WERI-Rb-1 (cell line): ENCODE data around the gene MAMDC2.

Experiments used
- DNase-seq: peaks from one replicate; pipeline ENCODE4 v3.0.0-alpha.2; 2020
- H3K27ac ChIP-seq: fragments of 250-450 bp; sonication (Bioruptor Pico); 2 replicates; pipeline ENCODE4 v1.5.1; 2020; ENCODE audit warnings: mild to moderate bottlenecking, moderate library complexity
- H3K27me3 ChIP-seq: fragments of 250-450 bp; sonication (Bioruptor Pico); 2 replicates; pipeline ENCODE4 v1.5.1; 2021; ENCODE audit warnings: mild to moderate bottlenecking, low read depth, moderate library complexity; ENCODE audit not compliant: insufficient read depth, severe bottlenecking
- H3K36me3 ChIP-seq: fragments of 250-450 bp; sonication (Bioruptor Pico); 2 replicates; pipeline ENCODE4 v1.5.1; 2020; ENCODE audit warnings: mild to moderate bottlenecking, moderate library complexity
- H3K4me3 ChIP-seq: 2 replicates; pipeline ENCODE4 v1.5.1; 2011; ENCODE audit warnings: low read depth, mild to moderate bottlenecking, control low read depth, low read length
- H3K9me3 ChIP-seq: fragments of 250-450 bp; sonication (Bioruptor Pico); 2 replicates; pipeline ENCODE4 v1.5.1; 2021; ENCODE audit warnings: mild to moderate bottlenecking, moderate library complexity; ENCODE audit not compliant: severe bottlenecking
- TF ChIP-seq, protein P1 (sequence below): IDR thresholded peaks from 2 replicates; pipeline ENCODE4 v1.5.1; 2011; ENCODE audit warnings: low read depth, mild to moderate bottlenecking, control low read depth, inconsistent platforms, low read length

Gene MAMDC2

GRCh38 chr9:70042461-70043215 is 1.0 kb upstream of the MAMDC2 start:
- TF ChIP-seq, protein P1, sequence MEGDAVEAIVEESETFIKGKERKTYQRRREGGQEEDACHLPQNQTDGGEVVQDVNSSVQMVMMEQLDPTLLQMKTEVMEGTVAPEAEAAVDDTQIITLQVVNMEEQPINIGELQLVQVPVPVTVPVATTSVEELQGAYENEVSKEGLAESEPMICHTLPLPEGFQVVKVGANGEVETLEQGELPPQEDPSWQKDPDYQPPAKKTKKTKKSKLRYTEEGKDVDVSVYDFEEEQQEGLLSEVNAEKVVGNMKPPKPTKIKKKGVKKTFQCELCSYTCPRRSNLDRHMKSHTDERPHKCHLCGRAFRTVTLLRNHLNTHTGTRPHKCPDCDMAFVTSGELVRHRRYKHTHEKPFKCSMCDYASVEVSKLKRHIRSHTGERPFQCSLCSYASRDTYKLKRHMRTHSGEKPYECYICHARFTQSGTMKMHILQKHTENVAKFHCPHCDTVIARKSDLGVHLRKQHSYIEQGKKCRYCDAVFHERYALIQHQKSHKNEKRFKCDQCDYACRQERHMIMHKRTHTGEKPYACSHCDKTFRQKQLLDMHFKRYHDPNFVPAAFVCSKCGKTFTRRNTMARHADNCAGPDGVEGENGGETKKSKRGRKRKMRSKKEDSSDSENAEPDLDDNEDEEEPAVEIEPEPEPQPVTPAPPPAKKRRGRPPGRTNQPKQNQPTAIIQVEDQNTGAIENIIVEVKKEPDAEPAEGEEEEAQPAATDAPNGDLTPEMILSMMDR: no peak
- H3K4me3 ChIP-seq: no peak overlapping the region
- H3K27me3 ChIP-seq: no peaks in the 10 kb centered on the region
- DNase-seq: no peak
- no peaks in the 10 kb centered on the region for H3K36me3 ChIP-seq
- H3K27ac ChIP-seq: no peak overlapping the region
- H3K9me3 ChIP-seq: no peaks in the 10 kb centered on the region

- DNase-seq: no peak
- Histone ChIP-seq H3K27ac (no peak overlapping the region), H3K4me3 (no peak overlapping the region), H3K27me3 (no peaks in the 10 kb centered on the region), H3K36me3 (no peaks in the 10 kb centered on the region), H3K9me3 (no peaks in the 10 kb centered on the region)
- TF ChIP-seq, protein P1: no peak
Observed at GRCh38 chr9:70043285-70043684, 363 bp upstream of the MAMDC2 start.

- Histone ChIP-seq H3K9me3 (no peaks in the 10 kb centered on the region), H3K27me3 (no peaks in the 10 kb centered on the region), H3K4me3 (no peak overlapping the region), H3K27ac (no peak overlapping the region), H3K36me3 (no peaks in the 10 kb centered on the region)
- no peak for DNase-seq
- TF ChIP-seq, protein P1: no peak
Observed at GRCh38 chr9:70044490-70045307, 1.1 kb downstream of the MAMDC2 start.

- Histone ChIP-seq H3K4me3 (no peak overlapping the region), H3K27ac (no peak overlapping the region), H3K9me3 (no peaks in the 10 kb centered on the region), H3K36me3 (no peaks in the 10 kb centered on the region), H3K27me3 (no peaks in the 10 kb centered on the region)
- DNase-seq: no peak
- TF ChIP-seq, protein P1: no peak
Observed at GRCh38 chr9:70045452-70045851, 1.8 kb downstream of the MAMDC2 start.

DNA sequence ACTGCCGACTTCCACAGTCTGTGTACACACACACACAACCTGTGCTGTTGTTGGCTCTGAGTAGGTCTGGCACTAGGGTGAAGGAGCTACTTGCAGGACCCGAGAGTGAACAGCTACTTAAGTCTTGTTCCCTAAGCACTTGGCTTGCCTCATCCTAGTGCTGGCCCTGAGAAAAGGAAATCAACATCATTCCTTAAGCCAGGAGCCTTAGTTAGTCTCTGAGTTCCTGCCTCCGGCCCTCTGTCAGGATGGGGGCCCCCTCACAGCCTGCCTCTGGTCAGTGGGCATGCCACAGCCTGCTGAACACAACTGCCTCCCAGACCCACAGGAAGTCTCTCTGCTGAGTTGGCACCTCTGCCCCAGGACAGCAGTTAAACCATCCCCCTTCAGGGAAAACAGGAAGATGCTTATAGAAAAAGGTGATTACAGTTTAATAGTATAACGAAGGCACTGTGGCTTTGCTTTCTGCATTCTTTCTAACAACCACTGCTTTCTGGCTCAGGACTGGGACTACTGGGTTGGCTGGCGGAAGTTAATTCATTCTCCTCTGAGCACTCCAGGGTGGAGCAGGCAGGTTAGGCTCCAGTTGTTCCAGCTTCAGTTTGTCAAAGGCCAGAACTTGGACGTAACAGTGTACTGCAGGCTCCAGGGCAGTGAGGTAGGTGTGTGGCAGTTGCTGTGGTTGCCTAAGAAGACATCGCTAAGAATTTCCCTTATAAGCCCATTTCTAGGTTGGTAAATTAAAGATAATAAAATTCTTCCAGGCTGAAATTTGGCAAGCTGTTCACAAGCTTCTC is 2.8 kb downstream of the MAMDC2 start:
- H3K4me3 ChIP-seq: no peak overlapping the region
- TF ChIP-seq, protein P1: no peak
- no peaks in the 10 kb centered on the region for H3K36me3 ChIP-seq
- H3K27me3 ChIP-seq: no peaks in the 10 kb centered on the region
- no peak for DNase-seq
- H3K9me3 ChIP-seq: no peaks in the 10 kb centered on the region
- H3K27ac ChIP-seq: no peak overlapping the region
